ENCODE results near the gene GPC5.

DNA sequence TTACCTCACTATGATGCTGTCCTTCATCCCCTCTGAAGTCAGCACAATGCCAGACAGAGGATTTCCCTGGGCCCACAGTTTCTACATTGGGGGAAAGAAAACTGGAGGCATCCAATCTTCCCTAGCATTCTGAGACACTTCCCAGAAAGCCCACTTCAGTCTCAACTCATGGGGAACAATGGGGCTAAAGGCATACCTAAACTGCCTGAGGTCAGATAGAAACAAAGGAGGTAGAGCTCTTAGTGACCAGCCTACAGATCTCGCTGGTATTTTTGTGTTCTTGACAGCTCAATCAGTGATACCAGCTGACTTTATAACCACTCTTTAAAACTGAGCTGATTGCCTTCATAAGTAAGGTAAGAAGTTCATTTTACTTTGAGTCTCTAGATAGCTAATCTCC is 947.2 kb downstream of the GPC5 start:
- TF ChIP-seq EP300 (IDR thresholded peaks at IDR 0.05; ENCODE audit: borderline replicate concordance), result no peak
- TF ChIP-seq MAX (IDR thresholded peaks at IDR 0.05), result no peak
- no peak for TF ChIP-seq TAF1 (IDR thresholded peaks at IDR 0.05; ENCODE audit: low read depth)
- no peak for TF ChIP-seq CREB1 (IDR thresholded peaks at IDR 0.05; ENCODE audit: low read depth)
- no peak for TF ChIP-seq RAD21 (IDR thresholded peaks at IDR 0.05; ENCODE audit: low read depth)
- TF ChIP-seq TEAD4 (IDR thresholded peaks at IDR 0.05), result no peak
- TF ChIP-seq NFIC (IDR thresholded peaks at IDR 0.05), result no peak
